GM21423 (cell line): ENCODE results near the gene GNG13.
"Not testable (repeated sequence)": the region's sequence is repeated elsewhere in the genome, so short reads cannot be mapped to it uniquely, and the experiment has no call there.

ENCODE experiments used
- ATAC-seq: cut with Tn5 transposase; IDR thresholded peaks from one replicate; pipeline ENCODE4 v1.9.1; 2021; ENCODE audit warnings: mild to moderate bottlenecking, moderate library complexity; ENCODE audit not compliant: unreplicated experiment

The GNG13 gene

DNA sequence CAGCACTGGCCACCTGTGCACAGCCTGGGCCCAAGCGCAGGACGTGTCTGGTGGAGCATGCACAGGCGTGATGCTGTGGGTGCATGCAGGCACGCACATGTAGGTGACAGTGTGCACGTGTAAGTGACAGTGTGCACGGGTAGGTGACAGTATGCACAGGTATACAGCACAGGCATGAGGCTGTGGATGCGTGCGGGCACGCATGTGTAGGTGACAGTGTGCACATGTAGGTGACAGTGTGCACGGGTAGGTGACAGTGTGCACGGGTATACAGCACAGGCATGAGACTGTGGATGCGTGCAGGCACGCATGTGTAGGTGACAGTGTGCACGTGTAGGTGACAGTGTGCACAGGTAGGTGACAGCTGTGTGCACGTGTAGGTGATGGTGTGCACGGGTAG, 20.2 kb downstream of the GNG13 start:
- no peak for ATAC-seq

DNA sequence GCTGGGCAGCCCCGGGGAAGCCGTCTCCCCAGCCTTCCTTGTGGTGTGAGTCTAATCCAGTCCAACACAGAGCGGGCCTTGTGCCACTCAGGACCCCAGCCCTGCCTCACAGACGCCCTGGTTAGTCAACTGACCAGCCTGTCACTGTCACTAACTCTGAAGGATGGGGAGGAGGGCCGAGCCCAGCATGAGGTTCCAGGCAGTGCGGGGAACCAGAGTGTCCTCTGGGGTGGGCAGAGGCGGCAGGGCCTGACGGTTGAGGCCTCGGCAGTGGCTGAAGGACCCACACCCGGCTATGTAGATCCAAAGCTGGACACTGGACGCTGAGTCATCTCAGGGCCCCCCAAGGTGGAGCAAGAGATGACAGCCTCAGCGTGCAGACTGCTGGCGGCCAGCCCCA, 21.0 kb downstream of the GNG13 start:
- ATAC-seq: no peak

- ATAC-seq: no peak
These were observed 21.5 kb downstream of the GNG13 start for GRCh38 chr16:778909-779527.

DNA sequence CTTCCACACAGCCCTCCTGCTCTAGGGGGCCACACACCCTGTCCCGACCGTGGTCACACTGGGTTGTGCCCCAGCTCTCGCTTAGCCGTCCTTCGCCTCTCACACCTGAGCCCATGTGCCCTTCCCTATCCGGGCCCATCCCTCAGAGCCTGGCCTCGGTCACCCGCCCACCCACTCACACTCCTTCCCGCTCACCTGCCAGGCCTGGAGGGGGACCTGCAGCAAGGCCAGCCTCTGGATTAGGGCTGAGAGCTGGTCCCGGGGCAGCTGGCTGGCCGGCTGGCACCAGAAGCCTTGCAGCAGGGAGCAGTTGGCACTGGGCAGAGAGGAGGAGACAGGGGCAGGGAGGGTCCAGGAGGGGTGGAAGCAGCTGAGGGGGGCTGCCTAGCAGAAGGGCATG, 22.1 kb downstream of the GNG13 start:
- ATAC-seq: no peak

DNA sequence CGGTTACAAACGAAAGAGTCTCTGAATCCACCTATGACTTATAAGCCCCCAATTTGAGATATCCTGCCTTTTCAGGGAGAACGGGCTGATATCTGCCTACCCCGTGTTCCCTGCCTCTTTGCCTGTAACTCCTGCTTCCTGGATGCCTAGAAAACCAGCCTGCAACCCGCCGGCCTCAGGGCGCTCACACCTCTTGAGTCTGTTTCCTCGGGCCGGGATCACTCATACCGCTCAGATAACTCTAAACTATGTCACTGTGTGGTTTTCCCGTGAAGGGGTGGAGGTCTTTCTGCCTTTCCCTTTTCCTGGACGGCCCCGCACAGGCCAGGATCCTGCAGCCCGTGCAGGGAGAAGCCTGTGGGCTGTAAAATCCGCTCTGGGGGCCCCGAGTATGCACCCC, 22.7 kb downstream of the GNG13 start:
- no peak for ATAC-seq

DNA sequence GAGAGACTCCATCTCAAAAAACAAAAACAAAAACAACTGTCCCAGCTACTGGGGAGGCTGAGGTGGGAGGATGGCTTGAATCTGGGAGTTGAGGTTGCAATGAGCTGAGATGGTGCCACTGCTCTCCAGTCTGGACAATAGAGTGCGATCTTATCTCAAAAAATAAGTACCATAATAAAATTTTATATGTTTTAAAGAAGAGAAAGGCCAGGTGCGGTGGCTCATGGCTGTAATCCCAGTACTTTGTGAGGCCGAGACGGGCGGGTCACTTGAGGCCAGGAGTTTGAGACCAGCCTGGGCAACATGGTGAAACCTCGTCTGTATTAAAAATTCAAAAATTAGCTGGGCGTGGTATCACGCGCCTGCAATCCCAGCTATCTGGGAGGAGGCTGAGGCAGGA, 23.7 kb downstream of the GNG13 start:
- no peak for ATAC-seq

GRCh38 chr16:776298-776697, 24.2 kb downstream of the GNG13 start:
- not testable (repeated sequence) for ATAC-seq

- ATAC-seq: no peak
These were observed 25.2 kb downstream of the GNG13 start for GRCh38 chr16:775236-775796.

GRCh38 chr16:774086-775001, 26.2 kb downstream of the GNG13 start:
- no peak for ATAC-seq

DNA sequence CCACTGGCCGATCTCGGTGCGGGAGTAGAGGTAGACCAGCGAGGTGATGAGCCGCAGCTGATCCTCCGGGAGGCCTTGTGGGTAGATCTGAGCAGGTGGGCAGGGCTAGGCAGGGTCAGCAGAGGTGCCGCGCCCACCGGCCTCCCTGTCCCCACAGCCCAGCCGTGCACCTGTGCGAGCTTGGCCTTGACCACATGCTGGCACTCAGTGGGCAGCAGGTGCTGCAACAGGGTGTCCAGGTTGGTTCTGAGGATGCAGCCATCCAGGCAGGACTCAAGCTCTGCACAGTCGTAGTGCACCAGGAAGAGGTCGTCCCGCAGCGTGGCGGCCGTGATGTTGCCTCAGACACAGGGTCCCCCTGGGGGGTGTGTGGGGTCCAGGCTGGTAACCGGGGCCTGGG, 27.6 kb downstream of the GNG13 start:
- no peak for ATAC-seq

GRCh38 chr16:770411-770810, 30.1 kb downstream of the GNG13 start:
- no peak for ATAC-seq

DNA sequence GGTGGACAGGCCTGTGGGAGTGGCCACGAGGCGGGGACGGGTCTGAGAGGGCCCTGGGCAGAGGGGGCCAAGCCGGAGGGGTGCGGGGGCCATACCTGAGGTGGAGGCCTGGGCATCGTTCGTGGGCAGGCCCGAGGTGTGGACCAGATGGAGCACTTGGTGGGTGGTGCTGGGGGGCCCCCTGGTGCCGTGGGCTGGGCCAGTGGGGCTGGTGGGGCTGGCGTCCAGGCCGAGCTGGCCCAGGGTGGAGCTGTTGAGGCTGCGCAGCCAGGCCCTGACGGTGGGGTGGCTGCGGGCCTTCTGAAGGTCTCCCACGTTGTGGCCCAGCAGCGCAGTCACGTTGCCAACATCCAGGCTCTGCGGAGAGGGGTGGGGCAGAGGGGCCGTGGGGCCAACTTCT, 30.6 kb downstream of the GNG13 start:
- ATAC-seq: no peak

DNA sequence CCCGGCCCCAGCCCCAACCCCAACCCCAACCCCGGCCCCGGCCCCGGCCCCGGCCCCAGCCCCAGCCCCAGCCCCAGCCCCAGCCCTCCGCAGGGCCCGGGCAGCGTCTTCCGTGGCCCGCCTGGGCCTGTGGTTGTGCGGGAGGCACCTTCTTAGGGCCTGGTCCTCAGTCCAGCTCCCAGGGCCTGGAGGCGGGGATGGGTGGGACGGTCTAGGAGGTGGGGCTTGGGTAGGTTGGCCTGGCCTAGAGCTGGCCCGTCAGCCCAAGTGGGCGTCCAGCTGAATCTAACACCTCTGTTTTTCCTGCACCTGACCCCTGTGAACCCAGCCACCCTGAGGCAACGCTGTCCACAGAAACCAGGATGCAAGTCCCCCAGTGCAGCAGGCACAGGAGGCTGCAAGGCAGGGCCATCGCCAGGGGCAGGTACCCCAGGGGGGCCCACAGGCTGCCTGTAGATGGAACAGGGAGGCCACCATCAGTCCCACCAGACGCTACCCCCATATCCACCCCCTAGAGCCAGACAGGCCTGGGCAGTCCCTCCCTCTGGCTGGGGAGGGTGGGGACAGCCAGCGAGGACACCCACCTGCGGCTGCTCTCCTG, 31.2 kb downstream of the GNG13 start:
- no peak for ATAC-seq

DNA sequence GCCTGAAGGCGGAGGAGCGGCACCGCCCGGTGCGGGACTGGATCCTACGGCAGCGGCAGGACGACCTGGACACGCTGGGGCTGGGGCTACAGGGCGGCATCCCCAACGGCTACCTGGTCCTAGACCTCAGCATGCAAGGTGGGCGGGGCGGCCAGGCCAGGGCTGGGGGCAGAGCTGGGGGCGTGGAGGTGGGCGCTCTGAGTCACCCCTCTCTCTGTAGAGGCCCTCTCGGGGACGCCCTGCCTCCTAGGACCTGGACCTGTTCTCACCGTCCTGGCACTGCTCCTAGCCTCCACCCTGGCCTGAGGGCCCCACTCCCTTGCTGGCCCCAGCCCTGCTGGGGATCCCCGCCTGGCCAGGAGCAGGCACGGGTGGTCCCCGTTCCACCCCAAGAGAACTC, 32.1 kb downstream of the GNG13 start:
- no peak for ATAC-seq

- no peak for ATAC-seq
These were observed 32.7 kb downstream of the GNG13 start for GRCh38 chr16:767743-768235.

GRCh38 chr16:766820-767640, 33.5 kb downstream of the GNG13 start:
- no peak for ATAC-seq

GRCh38 chr16:766008-766819, 34.3 kb downstream of the GNG13 start:
- ATAC-seq: no peak

DNA sequence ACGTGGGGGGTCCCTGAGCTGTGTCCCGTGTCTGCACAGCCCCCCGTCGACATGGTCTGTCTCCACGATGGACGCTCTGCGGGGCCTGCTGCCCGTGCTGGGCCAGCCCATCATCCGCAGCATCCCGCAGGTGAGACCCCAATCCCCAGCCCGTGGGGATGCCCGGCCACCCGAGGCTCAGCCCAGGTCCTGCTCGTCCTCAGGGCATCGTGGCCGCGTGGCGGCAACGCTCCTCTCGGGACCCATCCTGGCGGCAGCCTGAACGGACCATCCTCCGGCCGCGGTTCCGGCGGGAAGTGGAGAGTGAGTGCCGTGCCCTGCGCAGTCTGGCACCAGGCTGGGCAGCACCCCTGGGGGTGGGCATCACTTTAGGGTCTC, 35.1 kb downstream of the GNG13 start:
- no peak for ATAC-seq

DNA sequence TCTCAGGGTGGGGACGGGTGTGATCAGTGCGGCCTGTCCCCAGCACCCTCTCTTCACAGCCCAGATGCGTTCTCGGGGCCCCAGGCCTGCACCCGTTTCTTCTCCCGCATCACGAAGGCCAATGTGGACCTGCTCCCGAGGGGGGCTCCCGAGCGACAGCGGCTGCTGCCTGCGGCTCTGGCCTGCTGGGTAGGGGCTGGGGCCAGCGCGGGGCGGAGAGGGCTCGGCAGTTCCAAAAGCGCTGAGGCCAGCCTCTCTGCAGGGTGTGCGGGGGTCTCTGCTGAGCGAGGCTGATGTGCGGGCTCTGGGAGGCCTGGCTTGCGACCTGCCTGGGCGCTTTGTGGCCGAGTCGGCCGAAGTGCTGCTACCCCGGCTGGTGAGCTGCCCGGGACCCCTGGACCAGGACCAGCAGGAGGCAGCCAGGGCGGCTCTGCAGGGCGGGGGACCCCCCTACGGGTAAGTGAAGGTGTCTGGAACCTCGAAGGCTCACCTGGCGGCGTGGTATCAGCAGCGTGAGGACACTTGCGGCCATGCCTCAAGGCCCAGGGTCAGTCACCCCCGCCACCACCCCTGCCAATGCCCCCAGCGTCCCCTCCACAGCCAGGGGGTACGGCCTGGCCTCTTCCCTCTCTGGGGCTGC, 35.6 kb downstream of the GNG13 start:
- no peak for ATAC-seq
